Measurements from ENCODE around the gene LRP8.
"Not testable (repeated sequence)": the region's sequence is repeated elsewhere in the genome, so short reads cannot be mapped to it uniquely, and the experiment has no call there.

LRP8 gene

DNA sequence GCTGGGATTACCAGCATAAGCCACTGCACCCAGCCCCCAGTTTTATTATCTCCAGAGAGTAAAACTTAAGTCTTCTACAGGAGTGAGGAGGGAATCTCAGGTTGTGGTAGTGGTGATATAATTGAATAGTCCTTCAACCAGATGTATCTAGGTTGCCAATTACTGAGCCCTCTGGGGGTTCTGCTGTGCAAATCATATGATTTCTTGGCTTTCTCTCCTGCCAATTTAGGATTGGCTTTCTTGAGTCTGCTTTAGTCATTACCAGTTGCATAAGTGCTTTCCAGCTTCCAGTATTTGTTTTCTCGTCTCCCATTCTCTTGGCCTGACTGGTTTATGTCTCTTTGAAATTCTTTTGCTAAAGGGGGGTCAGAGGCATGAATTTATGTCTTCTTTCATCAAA lies 120.1 kb downstream of the LRP8 start:
- no peaks in the 10 kb centered on the region for H3K4me1 ChIP-seq (ENCODE audit: insufficient read depth, low read length, poor library complexity, severe bottlenecking)
- H3K36me3 ChIP-seq (ENCODE audit: insufficient read depth, low read length), result peaks cover 43% of the 10 kb centered on the region; the same call in 1 of the 2 replicates
- H3F3A ChIP-seq (ENCODE audit: low read depth), result no peaks in the 10 kb centered on the region
- no peaks in the 10 kb centered on the region for H3K9me2 ChIP-seq (replicated peaks; ENCODE audit: low read depth, low read length)
- TF ChIP-seq, protein P1, sequence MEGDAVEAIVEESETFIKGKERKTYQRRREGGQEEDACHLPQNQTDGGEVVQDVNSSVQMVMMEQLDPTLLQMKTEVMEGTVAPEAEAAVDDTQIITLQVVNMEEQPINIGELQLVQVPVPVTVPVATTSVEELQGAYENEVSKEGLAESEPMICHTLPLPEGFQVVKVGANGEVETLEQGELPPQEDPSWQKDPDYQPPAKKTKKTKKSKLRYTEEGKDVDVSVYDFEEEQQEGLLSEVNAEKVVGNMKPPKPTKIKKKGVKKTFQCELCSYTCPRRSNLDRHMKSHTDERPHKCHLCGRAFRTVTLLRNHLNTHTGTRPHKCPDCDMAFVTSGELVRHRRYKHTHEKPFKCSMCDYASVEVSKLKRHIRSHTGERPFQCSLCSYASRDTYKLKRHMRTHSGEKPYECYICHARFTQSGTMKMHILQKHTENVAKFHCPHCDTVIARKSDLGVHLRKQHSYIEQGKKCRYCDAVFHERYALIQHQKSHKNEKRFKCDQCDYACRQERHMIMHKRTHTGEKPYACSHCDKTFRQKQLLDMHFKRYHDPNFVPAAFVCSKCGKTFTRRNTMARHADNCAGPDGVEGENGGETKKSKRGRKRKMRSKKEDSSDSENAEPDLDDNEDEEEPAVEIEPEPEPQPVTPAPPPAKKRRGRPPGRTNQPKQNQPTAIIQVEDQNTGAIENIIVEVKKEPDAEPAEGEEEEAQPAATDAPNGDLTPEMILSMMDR (conservative IDR thresholded peaks at IDR 0.05; ENCODE audit: low read length), result no peak
- TF ChIP-seq EZH2phosphoT487 (IDR thresholded peaks at IDR 0.05; ENCODE audit: borderline replicate concordance), result no peak
- no peaks in the 10 kb centered on the region for H3K27me3 ChIP-seq (ENCODE audit: insufficient read depth, low read length, poor library complexity, severe bottlenecking)
- no peak overlapping the region for H3K4me3 ChIP-seq (ENCODE audit: low read length, poor library complexity, severe bottlenecking)
- no peaks in the 10 kb centered on the region for H3K79me2 ChIP-seq (ENCODE audit: insufficient read depth, low read length)
- H2AFZ ChIP-seq (ENCODE audit: low read length), result no peak overlapping the region
- no peak overlapping the region for H3K4me2 ChIP-seq (ENCODE audit: low read depth, low read length, poor library complexity, severe bottlenecking)
- no peaks in the 10 kb centered on the region for H4K20me1 ChIP-seq (ENCODE audit: insufficient read depth, low read length, poor library complexity, severe bottlenecking)
- H3K9ac ChIP-seq (ENCODE audit: low read depth, low read length, poor library complexity, severe bottlenecking), result no peak overlapping the region
- peaks cover 17% of the 10 kb centered on the region; the same call in 1 of the 2 replicates for H3K9me3 ChIP-seq (ENCODE audit: insufficient read depth, low read depth, low read length)

DNA sequence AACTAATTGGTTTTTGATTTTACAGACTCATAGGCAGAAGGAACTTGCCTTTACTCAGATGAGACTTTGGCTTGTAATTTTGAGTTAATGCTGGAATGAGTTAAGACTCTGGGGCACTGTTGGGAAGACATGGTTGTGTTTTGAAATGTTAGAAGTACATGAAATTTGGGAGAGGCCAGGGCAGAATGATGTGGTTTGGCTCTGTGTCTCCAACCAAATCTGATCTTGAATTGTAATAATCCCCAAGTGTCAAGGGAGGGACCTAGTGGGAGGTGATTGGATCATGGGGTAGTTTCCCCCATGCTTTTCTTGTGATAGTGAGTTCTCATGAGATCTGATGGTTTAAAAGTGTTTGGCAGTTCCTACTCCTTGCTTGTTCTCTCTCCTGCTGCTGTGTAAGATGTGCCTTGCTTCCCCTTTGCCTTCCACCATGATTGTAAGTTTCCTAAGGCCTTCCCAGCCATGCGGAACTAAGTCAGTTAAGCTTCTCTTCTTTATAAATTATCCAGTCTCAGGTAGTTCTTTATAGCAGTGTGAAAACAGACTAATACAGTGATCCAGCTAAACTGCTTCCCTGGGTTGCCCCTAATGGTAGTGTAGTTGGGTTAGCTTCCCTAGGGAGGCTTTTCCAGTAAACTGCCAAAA lies 121.0 kb downstream of the LRP8 start:
- H3K79me2 ChIP-seq (ENCODE audit: insufficient read depth, low read length), result no peaks in the 10 kb centered on the region
- peaks cover 17% of the 10 kb centered on the region; the same call in 1 of the 2 replicates for H3K9me3 ChIP-seq (ENCODE audit: insufficient read depth, low read depth, low read length)
- H3K4me2 ChIP-seq (ENCODE audit: low read depth, low read length, poor library complexity, severe bottlenecking), result no peak overlapping the region
- no peak for TF ChIP-seq EZH2phosphoT487 (IDR thresholded peaks at IDR 0.05; ENCODE audit: borderline replicate concordance)
- TF ChIP-seq, protein P1 (conservative IDR thresholded peaks at IDR 0.05; ENCODE audit: low read length), result no peak
- no peaks in the 10 kb centered on the region for H3F3A ChIP-seq (ENCODE audit: low read depth)
- no peaks in the 10 kb centered on the region for H3K9me2 ChIP-seq (replicated peaks; ENCODE audit: low read depth, low read length)
- H3K27me3 ChIP-seq (ENCODE audit: insufficient read depth, low read length, poor library complexity, severe bottlenecking), result no peaks in the 10 kb centered on the region
- H3K9ac ChIP-seq (ENCODE audit: low read depth, low read length, poor library complexity, severe bottlenecking), result no peak overlapping the region
- no peak overlapping the region for H2AFZ ChIP-seq (ENCODE audit: low read length)
- no peaks in the 10 kb centered on the region for H4K20me1 ChIP-seq (ENCODE audit: insufficient read depth, low read length, poor library complexity, severe bottlenecking)
- H3K36me3 ChIP-seq (ENCODE audit: insufficient read depth, low read length), result peaks cover 43% of the 10 kb centered on the region; the same call in 1 of the 2 replicates
- no peak overlapping the region for H3K4me3 ChIP-seq (ENCODE audit: low read length, poor library complexity, severe bottlenecking)
- H3K4me1 ChIP-seq (ENCODE audit: insufficient read depth, low read length, poor library complexity, severe bottlenecking), result no peaks in the 10 kb centered on the region

DNA sequence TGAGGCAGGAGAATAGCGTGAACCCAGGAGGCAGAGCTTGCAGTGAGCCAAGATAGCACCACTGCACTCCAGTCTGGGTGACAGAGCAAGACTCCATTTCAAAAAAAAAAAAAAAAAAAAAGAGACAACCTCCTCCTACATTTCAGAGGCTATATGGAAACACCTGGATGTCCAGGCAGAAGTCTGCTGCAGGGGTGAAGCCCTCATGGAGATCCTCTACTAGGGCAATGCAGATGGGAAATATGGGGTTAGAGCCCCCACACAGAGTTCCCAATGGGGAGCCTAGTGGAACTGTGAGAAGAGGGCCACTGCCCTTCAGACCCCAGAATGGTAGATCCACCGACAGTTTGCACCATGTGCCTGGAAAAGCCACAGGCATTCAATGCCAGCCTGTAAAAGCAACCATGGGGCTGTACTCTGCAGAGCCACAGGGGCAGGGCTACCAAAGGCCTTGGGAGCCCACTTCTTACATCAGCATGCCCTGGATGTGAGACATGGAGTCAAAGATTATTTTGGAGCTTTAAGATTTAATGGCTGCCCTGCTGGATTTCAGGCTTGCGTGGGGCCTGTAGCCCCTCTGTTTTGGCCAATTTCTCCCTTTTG lies 121.7 kb downstream of the LRP8 start:
- not testable (repeated sequence) for H3K4me3 ChIP-seq (ENCODE audit: low read length, poor library complexity, severe bottlenecking); H3K9me2 ChIP-seq (replicated peaks; ENCODE audit: low read depth, low read length); H2AFZ ChIP-seq (ENCODE audit: low read length); H3K79me2 ChIP-seq (ENCODE audit: insufficient read depth, low read length); H3K4me1 ChIP-seq (ENCODE audit: insufficient read depth, low read length, poor library complexity, severe bottlenecking); H3K27me3 ChIP-seq (ENCODE audit: insufficient read depth, low read length, poor library complexity, severe bottlenecking); H3F3A ChIP-seq (ENCODE audit: low read depth); H3K4me2 ChIP-seq (ENCODE audit: low read depth, low read length, poor library complexity, severe bottlenecking); H3K9ac ChIP-seq (ENCODE audit: low read depth, low read length, poor library complexity, severe bottlenecking); H4K20me1 ChIP-seq (ENCODE audit: insufficient read depth, low read length, poor library complexity, severe bottlenecking)
- Histone ChIP-seq H3K36me3 (ENCODE audit: insufficient read depth, low read length) (peaks cover 41% of the 10 kb centered on the region; the same call in 1 of the 2 replicates), H3K9me3 (ENCODE audit: insufficient read depth, low read depth, low read length) (peaks cover 17% of the 10 kb centered on the region; the same call in 1 of the 2 replicates)

GRCh38 chr1:53205496-53205895 lies 122.4 kb downstream of the LRP8 start:
- not testable (repeated sequence) for H4K20me1 ChIP-seq (ENCODE audit: insufficient read depth, low read length, poor library complexity, severe bottlenecking); H3K9ac ChIP-seq (ENCODE audit: low read depth, low read length, poor library complexity, severe bottlenecking); H3K4me1 ChIP-seq (ENCODE audit: insufficient read depth, low read length, poor library complexity, severe bottlenecking); H3K4me3 ChIP-seq (ENCODE audit: low read length, poor library complexity, severe bottlenecking); H3K9me2 ChIP-seq (replicated peaks; ENCODE audit: low read depth, low read length); H3F3A ChIP-seq (ENCODE audit: low read depth); H3K4me2 ChIP-seq (ENCODE audit: low read depth, low read length, poor library complexity, severe bottlenecking); H3K27me3 ChIP-seq (ENCODE audit: insufficient read depth, low read length, poor library complexity, severe bottlenecking); H2AFZ ChIP-seq (ENCODE audit: low read length); H3K79me2 ChIP-seq (ENCODE audit: insufficient read depth, low read length)
- Histone ChIP-seq H3K9me3 (ENCODE audit: insufficient read depth, low read depth, low read length) (peaks cover 17% of the 10 kb centered on the region; the same call in 1 of the 2 replicates), H3K36me3 (ENCODE audit: insufficient read depth, low read length) (peaks cover 34% of the 10 kb centered on the region; the same call in 1 of the 2 replicates)
